COLO668 (cell line): ENCODE measurements around the gene COMMD9.
A peak's percentile ranks its signal among the peaks of the same experiment; 100 is the strongest.

Experiments used
- DNase-seq: peaks from one replicate; lab custom pipeline; 2025; ENCODE audit not compliant: unreplicated experiment; lab: John Stamatoyannopoulos, UW

Gene COMMD9

GRCh38 chr11:36258730-36259360 is 30.4 kb downstream of the COMMD9 start:
- DNase-seq, result peak; percentile 43

GRCh38 chr11:36257351-36257750 is 31.9 kb downstream of the COMMD9 start:
- DNase-seq, result no peak

GRCh38 chr11:36254713-36255112 is 34.5 kb downstream of the COMMD9 start:
- DNase-seq, result no peak

- peak; percentile 29 for DNase-seq
These were observed 36.0 kb downstream of the COMMD9 start for GRCh38 chr11:36253238-36253637.

GRCh38 chr11:36251823-36252222 is 37.4 kb downstream of the COMMD9 start:
- DNase-seq, result no peak

- no peak for DNase-seq
These were observed 40.0 kb downstream of the COMMD9 start for GRCh38 chr11:36249246-36249645.

GRCh38 chr11:36248436-36248835 is 40.8 kb downstream of the COMMD9 start:
- DNase-seq, result no peak

- DNase-seq, result no peak
These were observed 41.7 kb downstream of the COMMD9 start for GRCh38 chr11:36247493-36247892.

- DNase-seq, result no peak
These were observed 45.6 kb downstream of the COMMD9 start for GRCh38 chr11:36243641-36244040.

DNA sequence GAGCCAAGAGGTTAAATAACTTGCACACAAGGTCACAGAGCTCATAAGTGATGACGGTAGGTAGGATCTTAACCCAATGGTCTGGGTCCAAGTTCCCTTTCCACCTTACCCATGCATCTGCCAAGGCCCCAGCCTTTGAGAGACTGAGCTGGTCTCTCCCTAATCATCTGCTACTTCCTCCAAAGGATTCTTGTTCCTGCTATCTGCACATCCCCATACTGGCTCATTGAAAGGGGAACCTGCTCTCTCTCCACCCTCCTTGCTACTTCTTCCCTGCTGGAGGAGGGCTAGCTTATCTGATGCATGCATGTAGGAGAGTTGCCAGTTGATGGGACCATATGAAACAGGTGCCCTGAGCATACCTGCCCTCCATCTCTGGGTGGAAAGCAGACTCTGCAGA is 47.7 kb downstream of the COMMD9 start:
- DNase-seq, result no peak

DNA sequence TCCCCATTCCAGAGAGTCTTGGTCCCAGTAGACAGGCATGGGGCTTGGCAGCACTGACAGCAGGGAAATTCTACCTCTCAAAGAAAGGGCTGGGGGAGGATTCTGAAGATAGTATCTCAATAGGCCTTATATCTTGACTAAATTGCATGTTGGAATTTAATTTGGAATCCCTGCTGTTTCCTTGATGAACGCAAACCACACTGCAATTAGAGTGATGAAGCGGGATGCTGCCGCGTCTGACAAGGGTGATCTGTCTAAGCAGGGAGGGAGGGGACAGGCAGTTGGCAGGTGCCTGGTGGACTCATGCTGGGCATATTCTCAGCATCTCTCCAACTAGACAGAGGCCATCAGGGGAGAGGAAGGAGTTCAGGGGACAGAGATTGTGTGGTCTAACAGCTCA is 48.4 kb downstream of the COMMD9 start:
- DNase-seq, result no peak

GRCh38 chr11:36240173-36240572 is 49.1 kb downstream of the COMMD9 start:
- DNase-seq, result no peak

DNA sequence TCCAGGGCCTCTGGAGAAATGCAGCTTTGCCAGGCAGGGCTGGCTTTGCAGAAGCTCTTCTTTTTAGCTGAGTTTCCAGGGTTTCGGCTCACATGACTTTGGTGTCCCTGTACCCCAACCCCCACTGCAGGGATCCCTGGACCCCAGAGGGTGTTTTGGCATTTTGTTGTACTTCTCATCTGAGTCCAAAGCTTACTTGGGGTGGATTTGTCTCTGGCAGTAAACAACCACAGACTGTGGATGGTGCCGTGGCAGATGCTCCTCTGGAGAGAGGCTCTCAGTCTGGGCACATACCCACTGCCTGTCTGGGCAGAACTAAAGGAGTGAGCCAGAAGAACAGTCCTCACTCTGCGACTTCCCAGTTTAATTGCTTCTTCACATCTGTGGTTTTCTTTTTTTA is 49.6 kb downstream of the COMMD9 start:
- DNase-seq, result no peak

- no peak for DNase-seq
These were observed 50.3 kb downstream of the COMMD9 start for GRCh38 chr11:36238881-36239280.

GRCh38 chr11:36238036-36238631 is 51.1 kb downstream of the COMMD9 start:
- DNase-seq, result no peak

DNA sequence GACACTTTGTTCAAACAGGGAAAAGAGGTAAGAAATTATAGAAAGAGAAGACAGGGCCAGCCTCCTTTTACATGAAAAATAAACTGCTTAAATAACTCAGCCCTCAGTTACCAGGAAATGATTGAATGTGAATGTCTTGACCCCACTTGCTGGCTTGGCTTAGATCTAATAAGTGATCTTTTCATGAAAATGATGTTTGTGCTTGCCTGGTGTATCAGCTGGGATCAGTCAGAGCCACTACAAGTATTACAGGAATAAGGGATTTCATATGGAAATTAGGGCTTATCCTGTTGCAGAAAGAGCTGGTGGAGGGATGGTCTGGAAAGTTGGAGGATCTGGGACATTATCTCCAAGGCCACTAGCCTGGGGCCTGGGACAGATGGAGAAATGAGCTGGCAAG is 51.8 kb downstream of the COMMD9 start:
- no peak for DNase-seq

- DNase-seq, result no peak
These were observed 53.5 kb downstream of the COMMD9 start for GRCh38 chr11:36235750-36236149.

GRCh38 chr11:36234825-36235224 is 54.4 kb downstream of the COMMD9 start:
- no peak for DNase-seq

GRCh38 chr11:36233204-36233603 is 56.0 kb downstream of the COMMD9 start:
- no peak for DNase-seq

DNA sequence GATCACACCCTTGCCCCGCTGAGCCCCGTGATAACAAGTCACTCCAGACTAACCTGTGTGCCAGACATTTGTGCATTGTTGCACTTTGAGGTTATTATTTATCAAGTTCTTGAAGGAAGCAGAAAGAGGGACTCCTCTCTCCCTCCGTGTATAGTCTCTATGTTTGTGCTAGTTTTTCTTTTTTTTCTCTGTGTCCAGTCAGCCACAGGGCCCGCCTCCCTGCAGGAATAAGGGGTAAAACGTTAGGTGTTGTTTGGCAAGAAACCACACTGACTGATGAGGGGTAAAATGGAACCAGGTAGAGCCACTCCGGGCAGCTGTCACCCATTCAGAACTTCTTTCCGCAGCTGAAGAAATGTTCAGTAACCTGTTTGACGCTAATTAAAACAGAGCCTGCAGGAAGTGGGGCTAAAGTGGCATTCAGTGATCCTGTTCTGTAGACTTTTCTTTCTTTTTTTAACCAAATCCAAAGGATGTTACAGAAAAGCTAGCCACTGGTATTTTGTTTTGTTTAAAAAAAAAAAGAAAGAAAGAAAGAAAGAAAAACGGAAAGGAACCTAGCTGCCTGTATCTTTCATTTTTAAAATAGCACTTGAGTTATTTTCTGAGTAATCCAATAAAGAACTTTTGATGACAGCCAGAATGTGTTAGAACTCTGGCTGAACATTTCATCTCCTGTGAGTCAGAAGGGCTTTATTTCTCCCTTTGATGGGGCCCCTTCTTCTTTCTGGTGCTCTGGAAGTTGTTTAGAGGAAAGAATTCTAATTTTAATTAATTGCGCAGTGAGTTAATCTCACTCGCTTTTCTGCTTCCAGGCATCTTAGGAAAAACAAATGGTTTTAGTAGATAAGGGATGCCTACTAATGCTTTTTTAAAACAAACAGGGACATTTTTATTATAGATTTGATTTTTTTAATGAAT is 58.2 kb downstream of the COMMD9 start:
- DNase-seq, result no peak

DNA sequence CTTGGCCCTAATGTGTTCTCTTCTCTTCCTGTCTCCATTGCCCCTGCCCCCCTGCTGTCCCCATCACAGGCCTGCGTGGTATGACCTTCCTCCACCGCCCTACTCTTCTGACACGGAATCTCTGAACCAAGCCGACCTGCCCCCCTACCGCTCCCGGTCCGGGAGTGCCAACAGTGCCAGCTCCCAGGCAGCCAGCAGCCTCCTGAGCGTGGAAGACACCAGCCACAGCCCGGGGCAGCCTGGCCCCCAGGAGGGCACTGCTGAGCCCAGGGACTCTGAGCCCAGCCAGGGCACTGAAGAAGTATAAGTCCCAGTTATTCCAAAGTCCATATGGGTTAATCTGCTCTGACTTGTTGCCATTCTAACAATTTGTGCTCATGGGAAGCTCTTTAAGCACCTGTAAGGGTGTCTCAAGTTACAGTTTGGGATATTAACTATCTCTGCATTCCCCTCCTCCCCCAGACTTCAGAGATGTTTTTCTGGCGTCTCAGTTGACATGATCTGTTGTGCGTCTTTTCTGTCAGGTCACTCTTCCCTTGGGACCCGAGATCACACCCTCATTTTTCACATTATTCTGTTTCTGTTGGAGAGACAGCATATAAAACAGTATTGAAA is 60.0 kb downstream of the COMMD9 start:
- no peak for DNase-seq

DNA sequence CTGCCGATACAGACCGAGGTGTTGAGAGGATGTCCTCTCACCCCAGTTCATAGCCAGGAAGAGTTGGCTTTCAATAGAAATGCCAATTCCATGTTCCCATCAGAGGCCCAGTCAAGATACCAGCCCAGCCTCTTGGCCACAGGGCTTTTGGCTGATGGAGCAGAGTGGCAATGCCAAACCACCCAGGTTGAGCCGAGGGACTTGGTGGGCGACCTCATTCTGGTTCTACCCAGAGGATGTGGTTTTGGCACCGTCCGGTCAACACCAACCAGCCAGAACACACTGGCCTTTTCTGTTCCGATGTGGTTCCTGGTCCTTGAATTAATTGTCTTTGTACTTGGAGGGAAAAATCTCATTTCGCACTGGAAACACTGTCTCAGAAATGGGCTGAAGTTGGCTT is 60.5 kb downstream of the COMMD9 start:
- DNase-seq, result no peak
